HL-60 (cell line): ENCODE measurements around the gene CCDC192.

ENCODE experiments used
- CTCF ChIP-seq: IDR thresholded peaks from one replicate; pipeline ENCODE4 v1.5.1; 2011; ENCODE audit warnings: low read length, control low read depth, inconsistent platforms; ENCODE audit not compliant: insufficient read depth
- POLR2AphosphoS5 ChIP-seq: IDR thresholded peaks from 2 replicates; pipeline ENCODE4 v1.6.1; 2012; ENCODE audit warnings: low read depth

- TF ChIP-seq CTCF, result no peak
- TF ChIP-seq POLR2AphosphoS5, result no peak
These were observed 254.6 kb downstream of the CCDC192 start for GRCh38 chr5:127957701-127958239.
